Fibroblast of peridontal ligament (primary cell): ENCODE results near the gene ZNF529.

ENCODE experiments used
- DNase-seq: peaks from one replicate; pipeline ENCODE4 v3.0.0-alpha.2; 2010; ENCODE audit errors: extremely low read depth

ZNF529 gene

DNA sequence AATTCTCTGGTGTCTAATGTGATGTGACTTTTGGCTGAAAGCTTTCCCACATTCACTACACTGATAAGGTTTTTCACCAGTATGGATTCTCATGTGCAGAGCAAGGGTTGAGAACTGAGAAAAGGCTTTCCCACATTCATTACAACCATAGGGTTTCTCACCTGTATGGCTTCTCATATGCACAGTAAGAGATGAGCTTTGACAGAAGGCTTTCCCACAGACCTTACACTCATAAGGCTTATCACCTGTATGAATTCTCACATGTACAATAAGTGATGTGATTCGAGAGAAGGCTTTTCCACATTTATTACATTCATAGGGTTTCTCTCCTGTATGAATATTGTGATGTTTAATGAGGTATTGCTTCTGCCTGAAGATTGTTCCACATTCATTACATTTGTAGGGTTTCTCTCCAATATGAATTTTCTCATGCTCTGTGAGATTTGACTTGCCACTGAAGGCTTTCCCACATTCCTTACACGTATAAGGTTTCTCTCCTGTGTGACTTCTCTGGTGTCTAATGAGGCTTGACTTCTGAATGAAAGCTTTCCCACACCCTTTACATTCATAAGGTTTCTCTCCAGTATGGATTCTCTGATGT lies 59.0 kb downstream of the ZNF529 start:
- no peak for DNase-seq

GRCh38 chr19:36508325-36508724 lies 64.8 kb downstream of the ZNF529 start:
- no peak for DNase-seq

GRCh38 chr19:36501973-36502372 lies 71.1 kb downstream of the ZNF529 start:
- no peak for DNase-seq

DNA sequence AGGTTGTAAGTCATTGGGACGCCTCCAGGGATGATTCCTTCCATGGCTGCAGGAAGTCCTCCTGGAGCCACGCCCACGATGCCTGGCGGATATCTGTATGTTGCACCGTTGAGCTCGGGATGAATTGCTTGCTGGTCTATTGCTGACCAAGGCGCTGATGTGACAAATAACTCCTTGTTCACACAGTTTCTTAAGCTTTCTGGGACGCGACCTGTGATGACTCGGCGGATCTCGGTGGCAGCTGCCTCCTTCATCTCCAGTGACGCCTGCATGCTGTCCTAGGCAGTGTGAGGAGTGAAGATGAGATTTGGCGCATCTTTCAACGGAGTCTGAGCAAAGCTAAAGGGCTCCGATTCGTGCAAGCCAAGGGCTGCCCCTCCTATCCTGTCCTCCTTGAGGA lies 76.1 kb downstream of the ZNF529 start:
- no peak for DNase-seq
